T-helper 22 cell (primary cell): ENCODE measurements around the gene POLRMT.

Experiments
- DNase-seq: peaks from one replicate; pipeline ENCODE4 v3.0.0-alpha.2; 2020; ENCODE audit warnings: low read depth

POLRMT gene

DNA sequence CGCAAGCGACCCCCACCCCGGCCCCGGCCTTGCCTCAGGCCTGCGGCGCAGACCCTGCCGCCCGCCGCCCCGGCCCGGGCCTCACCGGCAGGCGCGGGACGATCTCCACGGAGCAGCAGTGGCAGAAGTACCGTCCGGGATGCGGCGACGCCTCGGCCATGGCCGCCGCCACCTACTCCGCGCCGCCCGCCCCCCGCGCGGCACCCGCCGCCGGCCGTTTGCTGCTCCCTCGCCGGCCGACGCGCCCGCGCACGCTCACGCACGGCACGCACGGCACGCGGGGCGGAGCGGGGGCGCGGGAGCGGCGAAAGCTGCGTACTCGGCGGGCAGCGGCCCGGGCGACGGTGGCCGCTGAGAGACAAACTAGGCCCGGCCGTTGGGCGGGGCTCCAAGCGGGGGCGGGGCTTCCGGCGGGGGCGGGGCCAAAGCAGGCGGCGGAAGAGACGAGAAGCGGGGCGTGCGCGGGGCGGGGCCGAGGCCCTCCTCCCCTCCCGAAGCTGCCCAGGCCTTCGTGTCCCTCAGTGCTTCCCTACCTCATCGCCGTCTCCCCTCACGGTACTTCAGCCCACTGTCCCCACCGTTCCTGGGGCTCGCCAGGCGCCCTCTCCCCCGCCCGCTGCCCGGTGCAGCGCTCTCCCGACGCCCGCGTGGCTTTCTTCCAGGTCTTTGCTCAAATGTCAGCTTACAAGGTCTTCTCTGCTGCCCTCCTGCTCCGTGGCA is 29.8 kb upstream of the POLRMT start, which contains the start of gene RNF126:
Gene RNF126, minus strand, starts transcription at position 253 of the 720 bp plus-strand sequence. Its CDS starts 93 bp downstream, at position 160.
- DNase-seq, result peak; percentile 89

- DNase-seq, result peak; percentile 60
Observed at GRCh38 chr19:662207-662961, 29.0 kb upstream of the POLRMT start.

GRCh38 chr19:661427-662196 is 28.3 kb upstream of the POLRMT start:
- DNase-seq, result peak; percentile 56

DNA sequence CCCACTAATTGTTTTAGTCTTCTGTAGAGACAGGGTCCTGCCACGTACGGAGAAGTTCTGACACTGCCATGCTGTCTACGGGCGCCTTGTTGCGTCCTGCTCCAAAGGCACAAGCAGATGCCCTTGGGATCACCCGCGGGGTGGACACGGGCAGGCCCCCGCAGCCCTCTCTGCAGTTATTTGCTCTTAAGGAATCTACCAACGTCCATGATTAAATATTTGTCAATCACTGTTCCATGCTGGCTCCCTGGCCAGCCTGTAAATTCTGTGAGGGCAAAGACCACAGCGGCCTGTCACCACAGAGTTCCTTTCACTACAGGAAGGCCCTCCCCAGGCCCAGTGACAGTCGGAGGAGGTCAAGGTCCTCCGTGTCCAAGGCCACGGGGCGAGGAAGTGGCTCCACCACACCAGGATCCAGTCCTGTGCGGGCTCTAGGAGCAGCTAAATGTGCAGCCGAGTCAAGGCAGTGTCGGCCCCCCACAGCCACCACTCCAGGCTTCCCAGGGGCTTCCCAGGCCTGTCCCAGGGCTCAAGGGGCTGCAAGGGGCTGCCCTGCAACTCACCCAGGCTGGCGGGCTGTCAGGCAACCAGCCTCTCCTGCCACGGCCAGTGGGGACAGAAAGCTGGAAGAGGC is 27.6 kb upstream of the POLRMT start:
- DNase-seq, result no peak

DNA sequence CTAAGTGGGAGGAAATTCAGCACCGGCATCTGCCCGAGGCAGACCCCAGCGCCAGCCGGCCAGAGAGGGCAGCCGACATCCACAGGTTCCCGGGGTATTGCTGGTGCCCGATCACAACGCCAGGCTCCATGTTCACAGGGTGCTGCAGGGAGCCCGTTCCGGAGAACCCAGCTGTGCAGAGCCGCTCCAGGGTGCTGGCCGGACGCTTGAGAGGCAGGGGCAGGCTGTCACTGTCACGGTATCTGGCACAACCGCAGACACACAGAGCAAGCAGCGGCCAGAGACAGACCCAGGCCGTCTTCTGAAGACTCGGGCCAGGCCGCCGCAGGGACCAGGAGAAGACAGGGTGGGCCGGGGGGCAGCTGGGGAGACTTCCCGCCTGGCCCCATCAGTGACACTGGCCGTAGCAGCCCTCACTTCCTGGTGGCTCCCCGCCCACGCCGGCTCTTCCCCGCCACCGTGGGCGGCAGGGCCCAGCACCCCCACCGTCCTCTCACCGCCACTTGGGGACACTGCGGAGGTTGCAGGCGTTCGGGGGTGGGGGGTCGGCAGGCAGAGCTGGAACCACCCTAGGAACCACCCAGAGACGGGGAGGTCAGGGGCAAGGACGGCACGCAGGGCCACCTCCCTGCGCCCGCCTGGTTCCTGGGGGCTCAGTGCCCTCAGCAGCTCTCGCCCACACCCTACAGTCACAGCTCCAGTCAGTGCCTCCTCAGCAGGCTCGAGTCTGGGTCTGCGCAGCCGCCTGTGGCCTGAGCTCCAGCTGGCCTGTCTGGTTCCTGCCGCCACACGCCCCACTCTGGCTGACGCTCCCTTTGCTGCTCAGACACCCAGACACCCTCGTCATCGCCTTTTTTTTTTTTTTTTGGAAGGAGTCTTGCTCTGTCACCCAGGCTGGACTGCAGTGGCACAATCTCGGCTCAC is 25.8 kb upstream of the POLRMT start:
- DNase-seq, result peak; percentile 70

- DNase-seq, result no peak
Observed at GRCh38 chr19:658059-658839, 24.9 kb upstream of the POLRMT start.

DNA sequence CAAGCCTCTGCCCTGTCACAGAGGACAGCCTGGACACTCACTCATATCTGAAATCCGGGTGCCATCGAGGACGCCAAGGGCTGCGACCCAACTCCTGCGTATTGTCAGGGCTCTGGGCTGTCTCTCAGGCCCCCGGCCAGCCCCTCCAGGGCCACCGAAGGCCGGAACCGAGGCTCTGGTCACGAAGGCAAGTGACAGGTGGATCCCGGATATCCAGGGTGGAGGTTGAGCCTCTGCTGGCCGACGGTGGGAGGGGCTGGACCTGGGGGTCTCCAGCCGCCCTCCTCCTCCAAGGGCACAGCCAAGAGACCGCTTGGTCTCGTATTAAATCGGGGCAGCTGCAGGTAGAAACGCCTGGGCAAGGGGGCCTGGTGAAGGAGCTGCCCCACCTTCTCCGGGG is 24.3 kb upstream of the POLRMT start:
- no peak for DNase-seq

DNA sequence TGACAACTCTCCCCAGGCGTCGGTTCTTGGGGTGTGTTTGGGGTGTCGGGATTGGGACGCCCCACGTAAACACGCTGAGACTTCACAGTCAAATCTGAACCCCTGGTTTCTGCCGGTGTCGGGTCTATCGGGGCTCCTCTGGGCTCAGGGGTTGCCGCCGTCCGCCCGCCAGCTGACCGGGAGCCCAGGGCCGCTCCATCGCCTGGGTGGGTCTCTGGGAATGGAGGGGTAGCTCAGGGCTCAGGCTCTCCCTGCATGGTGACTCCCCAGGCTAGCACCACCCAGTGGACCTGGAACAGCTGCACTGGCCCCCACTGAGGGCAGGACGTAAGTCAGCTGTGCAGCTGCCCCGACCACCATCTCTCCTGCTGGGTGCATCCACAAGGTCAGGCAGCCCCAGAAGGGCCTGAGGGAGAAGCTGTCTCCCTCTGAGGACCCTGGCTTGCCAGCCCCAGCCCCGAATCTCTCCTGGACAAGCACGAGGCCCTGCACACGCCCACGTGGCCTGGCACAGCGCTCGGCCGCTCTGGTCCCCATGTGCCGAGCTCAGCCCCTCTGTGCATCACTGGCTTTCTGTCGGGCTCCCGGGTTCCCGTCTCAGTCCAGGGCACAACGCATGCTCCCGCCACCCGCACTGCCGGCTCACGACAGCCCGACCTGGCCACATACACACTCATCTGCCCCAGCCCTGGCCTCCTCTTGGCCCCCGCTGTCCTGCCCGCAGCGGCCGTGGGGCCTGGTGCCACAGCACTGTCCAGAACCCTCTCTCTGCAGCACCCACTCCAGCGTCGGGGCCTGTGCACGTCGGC is 23.6 kb upstream of the POLRMT start:
- DNase-seq, result no peak

DNA sequence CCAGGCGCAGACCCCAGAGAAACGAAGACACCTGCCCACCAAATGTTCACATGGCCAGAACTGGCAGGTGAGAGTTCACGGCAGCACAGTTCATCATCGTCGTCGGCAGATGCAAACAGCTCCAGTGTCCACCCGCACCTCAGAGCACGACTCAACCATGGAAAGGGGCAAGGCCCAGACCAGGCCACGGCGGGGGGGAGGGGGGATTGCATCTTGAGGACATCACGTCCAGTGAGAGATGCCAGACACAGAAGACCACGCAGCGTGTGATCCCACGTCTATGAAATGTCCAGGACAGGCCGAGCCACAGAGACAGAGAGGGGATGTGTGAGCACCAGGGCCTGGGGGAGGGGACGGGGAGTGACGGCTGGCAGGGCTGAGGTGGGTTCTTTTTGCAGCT is 22.4 kb upstream of the POLRMT start:
- no peak for DNase-seq

DNA sequence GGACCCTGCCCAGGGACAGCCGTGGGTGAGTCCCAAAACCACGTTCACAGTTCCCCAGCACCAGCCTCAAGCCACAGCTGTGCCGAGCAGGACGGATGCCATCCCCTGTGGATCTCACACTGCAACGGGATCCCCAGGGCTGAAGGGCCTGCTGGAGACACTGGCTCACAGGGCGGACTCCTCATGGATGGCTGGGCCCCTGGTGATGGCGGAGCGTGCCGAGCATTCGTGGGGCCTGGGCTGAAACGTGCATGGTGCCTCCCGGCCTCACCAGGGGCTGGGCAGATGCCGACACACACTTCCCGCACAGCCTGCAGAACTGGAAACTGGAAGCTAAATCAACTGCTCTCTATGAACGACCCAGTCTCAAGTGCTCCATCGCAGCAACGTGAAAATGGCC is 20.1 kb upstream of the POLRMT start:
- DNase-seq, result no peak

GRCh38 chr19:652467-653389 is 19.4 kb upstream of the POLRMT start:
- DNase-seq, result no peak

- DNase-seq, result no peak
Observed at GRCh38 chr19:651991-652390, 18.7 kb upstream of the POLRMT start.

- no peak for DNase-seq
Observed at GRCh38 chr19:651114-651818, 17.9 kb upstream of the POLRMT start.

DNA sequence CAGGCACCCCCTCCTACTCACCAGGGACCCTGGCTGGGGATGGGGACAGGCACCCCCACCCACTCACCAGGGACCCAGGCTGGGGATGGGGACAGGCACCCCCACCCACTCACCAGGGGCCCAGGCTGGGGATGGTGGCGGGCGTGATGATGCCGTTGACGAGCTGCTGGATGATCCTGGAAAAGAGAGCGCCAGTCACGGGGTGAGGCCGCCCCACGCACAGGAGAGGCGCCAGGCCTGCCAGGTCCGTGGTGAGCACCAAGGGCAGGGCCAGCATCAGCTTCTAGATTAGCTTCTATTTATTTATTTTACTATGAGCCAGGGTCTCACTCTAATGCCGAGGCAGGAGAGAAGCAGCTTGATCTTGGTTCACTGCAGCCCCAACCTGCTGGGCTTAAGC is 16.8 kb upstream of the POLRMT start:
- DNase-seq, result no peak

DNA sequence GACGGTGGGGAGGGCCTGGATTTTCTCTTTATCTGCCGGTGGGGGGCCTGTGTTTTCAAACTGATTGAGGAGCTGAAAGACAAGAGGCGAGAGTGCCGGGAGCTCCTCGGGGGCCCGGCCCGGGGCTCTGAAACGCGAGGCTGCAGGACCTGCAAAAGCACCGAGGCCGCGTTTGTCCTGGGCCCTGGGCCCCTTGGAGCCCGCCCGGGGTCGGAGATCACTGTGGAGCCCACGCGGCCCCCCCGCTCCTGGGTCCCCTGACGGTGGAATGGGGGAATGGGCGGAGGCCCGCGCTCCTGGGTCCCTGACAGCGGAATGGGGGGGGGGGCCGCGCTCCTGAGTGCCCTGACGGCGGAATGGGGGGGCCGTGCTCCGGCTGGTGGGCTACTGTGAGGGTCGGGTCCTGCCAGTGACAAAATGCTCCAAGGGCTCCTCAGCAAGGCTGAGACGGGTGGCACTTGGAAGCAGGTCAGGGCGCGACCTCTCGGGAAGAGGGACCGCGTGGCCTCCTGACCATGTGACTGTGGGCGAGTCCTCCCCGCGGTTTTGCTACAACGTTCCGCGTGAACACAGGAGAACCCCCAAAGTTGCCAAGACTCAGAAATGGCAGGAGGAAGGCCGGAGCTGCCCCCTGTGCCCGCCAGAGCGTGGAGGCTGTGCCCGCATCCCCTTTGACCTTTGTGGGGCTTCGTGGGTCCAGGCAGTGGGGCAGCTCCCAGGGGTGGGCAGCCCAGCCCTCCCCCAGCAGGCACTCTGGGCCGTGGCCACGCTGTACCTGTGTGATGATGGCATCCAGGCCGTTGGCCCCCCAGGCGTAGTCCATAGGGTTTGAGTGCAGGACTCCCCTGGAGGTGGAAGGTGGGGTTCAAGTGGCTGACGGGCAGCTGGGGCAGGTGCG is 15.8 kb upstream of the POLRMT start:
- no peak for DNase-seq

DNA sequence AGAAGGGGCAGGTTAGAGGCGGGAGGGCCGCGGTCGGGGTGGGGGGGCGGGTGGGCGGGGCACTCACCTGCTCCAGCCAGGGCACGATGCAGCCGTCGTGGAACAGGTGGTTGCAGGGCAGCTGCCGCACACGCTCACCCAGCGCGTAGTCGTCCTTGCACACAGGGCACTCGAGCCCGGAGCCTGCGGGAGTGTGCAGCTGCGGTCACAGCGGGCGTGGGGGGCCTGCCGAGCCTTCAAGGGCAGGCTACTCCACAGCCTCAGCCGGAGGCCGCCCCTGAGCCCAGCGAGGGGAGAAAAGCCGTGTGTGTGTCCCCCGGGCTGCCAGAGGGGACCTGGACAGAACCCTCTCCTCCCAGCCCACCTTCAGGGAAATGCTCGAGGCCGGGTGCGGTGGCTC is 15.0 kb upstream of the POLRMT start:
- no peak for DNase-seq
